IPS-18a (cell line): Measurements from ENCODE around the gene ADNP.

Experiments used
- H3K27ac ChIP-seq: one replicate; pipeline ENCODE4 v1.5.1; 2013; ENCODE audit warnings: low read length
- H3K27me3 ChIP-seq: one replicate; pipeline ENCODE4 v1.6.1; 2013; ENCODE audit warnings: mild to moderate bottlenecking, low read length; ENCODE audit not compliant: control insufficient read depth, insufficient read depth
- H3K36me3 ChIP-seq: one replicate; pipeline ENCODE4 v1.6.1; 2013; ENCODE audit warnings: low read depth, low read length; ENCODE audit not compliant: control insufficient read depth
- H3K4me1 ChIP-seq: one replicate; pipeline ENCODE4 v1.6.1; 2013; ENCODE audit warnings: low read depth, low read length; ENCODE audit not compliant: control insufficient read depth
- H3K4me3 ChIP-seq: one replicate; pipeline ENCODE4 v1.5.1; 2013; ENCODE audit warnings: low read length
- H3K9ac ChIP-seq: one replicate; pipeline ENCODE4 v1.6.1; 2013; ENCODE audit warnings: mild to moderate bottlenecking, low read length, moderate library complexity
- H3K9me3 ChIP-seq: one replicate; pipeline ENCODE4 v1.6.1; 2013; ENCODE audit warnings: low read depth, low read length; ENCODE audit not compliant: control insufficient read depth

The ADNP gene

GRCh38 chr20:50915424-50915823 is 15.8 kb downstream of the ADNP start:
- Histone ChIP-seq H3K27ac (no peak overlapping the region), H3K9ac (no peak overlapping the region), H3K4me3 (no peak overlapping the region), H3K9me3 (no peaks in the 10 kb centered on the region), H3K27me3 (no peaks in the 10 kb centered on the region), H3K36me3 (peaks cover 14% of the 10 kb centered on the region), H3K4me1 (peaks cover 4% of the 10 kb centered on the region)

DNA sequence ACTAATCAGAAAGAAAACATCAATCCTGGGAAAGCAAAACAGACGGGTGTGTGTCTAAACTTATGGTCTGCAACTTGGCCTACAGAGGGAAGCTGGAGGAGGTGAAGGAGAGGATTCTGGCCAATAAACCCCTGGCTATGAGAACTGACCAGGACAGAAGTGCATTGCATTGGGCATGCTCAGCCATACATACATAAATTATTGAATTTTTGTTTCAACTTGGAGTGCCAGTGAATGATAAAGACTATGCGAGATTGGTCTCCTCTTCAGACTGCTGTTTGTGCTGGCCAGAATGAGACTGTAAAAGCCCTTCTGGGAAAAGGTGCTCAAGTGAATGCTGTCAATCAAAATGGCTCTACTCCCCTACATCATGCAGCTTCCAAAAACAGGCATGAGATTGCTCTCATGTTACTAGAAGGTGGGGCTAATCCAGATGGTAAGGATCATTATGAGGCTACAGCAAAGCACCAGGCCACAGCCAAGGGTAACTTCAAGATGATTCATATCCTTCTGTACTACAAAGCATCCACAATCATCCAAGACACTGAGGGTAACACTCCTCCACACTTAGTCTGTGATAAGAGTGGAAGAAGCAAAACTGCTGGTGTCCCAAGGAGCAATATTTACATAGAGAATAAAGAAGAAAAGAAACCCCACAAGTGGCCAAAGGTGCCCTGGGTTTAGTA is 17.4 kb downstream of the ADNP start:
- H3K27me3 ChIP-seq: no peaks in the 10 kb centered on the region
- H3K4me3 ChIP-seq: no peak overlapping the region
- no peaks in the 10 kb centered on the region for H3K9me3 ChIP-seq
- peaks cover 4% of the 10 kb centered on the region for H3K4me1 ChIP-seq
- H3K9ac ChIP-seq: no peak overlapping the region
- no peak overlapping the region for H3K27ac ChIP-seq
- peaks cover 16% of the 10 kb centered on the region for H3K36me3 ChIP-seq

DNA sequence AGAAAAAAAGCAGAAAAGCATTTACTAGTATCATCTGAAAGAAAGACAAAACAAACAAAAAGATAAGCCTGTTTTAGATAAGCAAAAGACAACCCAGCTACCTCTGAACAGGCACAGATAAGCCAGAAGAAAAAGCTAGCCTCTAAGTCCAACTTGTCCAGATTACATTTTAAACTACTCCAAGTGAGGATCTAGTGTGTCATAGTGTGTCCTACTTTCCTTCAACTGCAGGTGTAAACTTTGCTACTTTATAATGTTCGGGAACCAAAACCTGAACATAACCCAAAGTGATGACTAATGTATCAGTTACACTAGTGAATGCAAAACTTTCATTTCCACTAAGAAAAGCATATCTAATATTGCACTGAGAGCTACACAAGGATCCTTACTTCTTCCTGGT is 19.5 kb downstream of the ADNP start:
- Histone ChIP-seq H3K27me3 (no peaks in the 10 kb centered on the region), H3K4me1 (peaks cover 4% of the 10 kb centered on the region), H3K9ac (no peak overlapping the region), H3K36me3 (peaks cover 21% of the 10 kb centered on the region), H3K4me3 (no peak overlapping the region), H3K9me3 (no peaks in the 10 kb centered on the region), H3K27ac (no peak overlapping the region)

DNA sequence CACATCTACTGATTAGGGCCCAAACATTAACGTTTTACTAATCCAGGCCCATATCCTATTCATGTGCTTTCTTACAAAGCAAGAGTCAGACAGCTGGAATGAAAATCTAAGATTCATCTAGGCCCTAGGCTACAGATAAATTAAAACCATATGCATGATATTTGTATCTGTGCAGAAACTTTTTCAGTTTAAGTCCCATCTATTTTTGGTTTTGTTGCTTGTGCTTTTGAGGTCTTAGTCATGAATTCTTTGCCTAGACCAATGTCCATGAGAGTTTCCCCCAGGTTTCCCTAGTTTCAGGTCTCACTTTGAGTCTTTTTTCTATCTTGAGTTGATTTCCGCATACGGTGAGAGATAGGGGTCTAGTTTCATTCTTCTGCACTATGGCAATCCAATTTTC is 20.2 kb downstream of the ADNP start:
- Histone ChIP-seq H3K27ac (no peak overlapping the region), H3K9ac (no peak overlapping the region), H3K4me3 (no peak overlapping the region), H3K9me3 (no peaks in the 10 kb centered on the region), H3K36me3 (peaks cover 17% of the 10 kb centered on the region), H3K4me1 (peaks cover 4% of the 10 kb centered on the region), H3K27me3 (no peaks in the 10 kb centered on the region)

DNA sequence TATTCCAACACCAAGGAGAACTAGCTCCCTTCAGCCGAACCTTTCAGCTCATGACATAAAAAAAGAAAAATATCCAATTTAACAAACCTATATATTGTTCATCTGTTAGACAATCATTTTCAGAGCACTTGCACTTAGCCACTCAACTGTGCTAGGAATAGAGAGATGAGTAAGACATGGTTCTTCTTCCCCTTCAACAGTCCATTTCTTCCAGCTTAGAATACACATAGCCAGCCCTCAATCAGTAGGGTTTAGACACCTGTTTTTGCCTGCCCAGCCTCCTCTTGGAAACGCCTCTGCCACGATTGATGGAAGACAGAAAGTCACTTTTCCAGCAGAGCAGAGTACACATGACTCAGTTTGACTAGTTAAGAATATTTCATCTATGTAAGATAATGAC is 21.8 kb downstream of the ADNP start:
- no peak overlapping the region for H3K27ac ChIP-seq
- H3K4me3 ChIP-seq: no peak overlapping the region
- H3K4me1 ChIP-seq: no peaks in the 10 kb centered on the region

GRCh38 chr20:50904067-50904570 is 27.1 kb downstream of the ADNP start:
- Histone ChIP-seq H3K4me3 (no peak overlapping the region), H3K36me3 (peaks cover 59% of the 10 kb centered on the region)

More for the DNA sequence above, 21.8 kb downstream of the ADNP start:
- Histone ChIP-seq H3K36me3 (peaks cover 16% of the 10 kb centered on the region), H3K9me3 (no peaks in the 10 kb centered on the region), H3K27me3 (no peaks in the 10 kb centered on the region), H3K9ac (no peak overlapping the region)

DNA sequence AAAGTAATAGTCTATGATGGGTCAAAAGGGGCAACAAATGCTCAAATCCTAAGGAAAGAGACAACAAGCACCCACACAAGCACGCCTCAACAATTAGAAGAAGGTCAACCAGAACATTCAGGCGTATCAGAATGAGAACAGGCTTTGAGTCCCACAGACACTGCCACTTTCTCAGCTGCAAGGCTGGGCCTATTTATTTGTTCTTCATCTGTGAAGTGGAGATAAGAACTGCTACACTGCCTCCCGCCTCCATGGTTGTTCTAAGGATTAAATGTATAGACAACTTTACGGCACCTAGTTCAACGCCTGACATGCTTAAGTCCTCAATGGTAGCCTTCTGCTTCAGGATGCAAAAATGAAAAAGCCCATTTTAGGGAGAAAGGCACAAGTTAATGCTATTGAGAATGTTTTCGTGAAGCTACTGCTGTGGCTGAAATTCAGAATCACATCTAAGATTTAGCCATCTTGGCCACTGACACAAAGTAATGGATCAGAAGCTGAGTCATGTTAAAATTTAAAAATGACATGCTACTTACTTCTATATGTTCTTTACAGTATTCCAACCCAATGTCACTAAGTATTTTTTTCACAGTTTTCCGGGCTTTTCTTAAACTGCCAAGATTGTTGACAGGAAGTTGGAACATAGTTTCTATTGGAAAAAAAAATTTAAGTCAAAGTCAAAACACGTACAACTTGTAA is 27.7 kb downstream of the ADNP start:
- Histone ChIP-seq H3K9me3 (no peaks in the 10 kb centered on the region), H3K36me3 (peaks cover 65% of the 10 kb centered on the region), H3K9ac (no peak overlapping the region)

More at GRCh38 chr20:50904067-50904570, 27.1 kb downstream of the ADNP start:
- Histone ChIP-seq H3K27ac (no peak overlapping the region), H3K27me3 (no peaks in the 10 kb centered on the region), H3K4me1 (no peaks in the 10 kb centered on the region), H3K9me3 (no peaks in the 10 kb centered on the region), H3K9ac (no peak overlapping the region)

GRCh38 chr20:50901301-50901700 is 29.9 kb downstream of the ADNP start:
- Histone ChIP-seq H3K9me3 (no peaks in the 10 kb centered on the region), H3K36me3 (peaks cover 80% of the 10 kb centered on the region), H3K9ac (no peak overlapping the region), H3K4me1 (no peaks in the 10 kb centered on the region), H3K4me3 (no peak overlapping the region), H3K27ac (no peak overlapping the region), H3K27me3 (no peaks in the 10 kb centered on the region)

More for the DNA sequence above, 27.7 kb downstream of the ADNP start:
- H3K4me1 ChIP-seq: no peaks in the 10 kb centered on the region
- H3K27me3 ChIP-seq: no peaks in the 10 kb centered on the region
- no peak overlapping the region for H3K27ac ChIP-seq
- no peak overlapping the region for H3K4me3 ChIP-seq

DNA sequence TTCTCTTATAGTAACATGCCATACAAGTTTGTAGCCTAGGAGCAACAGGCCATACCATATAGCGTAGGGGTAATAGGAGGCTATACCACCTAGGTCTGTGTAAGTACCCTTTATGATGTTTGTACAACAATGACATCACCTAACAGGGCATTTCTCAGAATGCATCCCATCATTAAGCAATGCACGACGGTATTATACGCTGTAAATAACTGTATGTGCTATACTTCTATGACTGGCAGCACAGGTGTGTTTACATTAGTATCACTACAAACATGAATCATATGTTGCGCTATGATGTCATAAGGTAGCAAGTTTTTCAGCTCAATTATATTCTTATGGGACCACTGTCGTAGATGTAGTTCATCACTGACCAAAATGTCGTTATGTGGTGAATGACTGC is 31.0 kb downstream of the ADNP start:
- Histone ChIP-seq H3K27me3 (no peaks in the 10 kb centered on the region), H3K27ac (no peak overlapping the region), H3K9me3 (no peaks in the 10 kb centered on the region), H3K36me3 (peaks cover 88% of the 10 kb centered on the region), H3K4me3 (no peak overlapping the region), H3K9ac (no peak overlapping the region), H3K4me1 (no peaks in the 10 kb centered on the region)

DNA sequence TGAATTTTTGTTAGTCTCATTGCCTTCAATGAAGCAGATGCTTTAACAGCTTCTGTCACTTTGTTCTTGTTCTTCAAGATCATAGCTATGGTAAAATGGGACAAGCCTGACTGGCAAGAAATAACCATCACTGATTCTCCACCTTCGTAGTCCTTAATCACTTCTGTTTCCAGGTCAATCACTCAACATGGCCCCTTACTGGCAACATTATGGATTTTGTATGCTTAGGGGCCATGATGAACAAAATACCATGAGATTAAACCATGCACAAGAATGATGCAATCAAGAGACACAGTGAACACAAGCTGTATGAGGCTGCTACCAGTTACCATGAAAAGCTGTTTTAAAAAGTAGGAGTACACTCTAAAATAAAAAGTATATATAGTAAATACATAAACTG is 32.8 kb downstream of the ADNP start:
- Histone ChIP-seq H3K27ac (no peak overlapping the region), H3K4me1 (no peaks in the 10 kb centered on the region), H3K36me3 (peaks cover 94% of the 10 kb centered on the region), H3K27me3 (no peaks in the 10 kb centered on the region), H3K9ac (no peak overlapping the region), H3K9me3 (no peaks in the 10 kb centered on the region), H3K4me3 (no peak overlapping the region)

- no peaks in the 10 kb centered on the region for H3K27me3 ChIP-seq
- no peak overlapping the region for H3K9ac ChIP-seq
- H3K4me3 ChIP-seq: no peak overlapping the region
- no peaks in the 10 kb centered on the region for H3K4me1 ChIP-seq
- H3K36me3 ChIP-seq: peaks cover 95% of the 10 kb centered on the region
- no peaks in the 10 kb centered on the region for H3K9me3 ChIP-seq
- H3K27ac ChIP-seq: no peak overlapping the region
These were observed 36.0 kb downstream of the ADNP start for GRCh38 chr20:50895111-50895830.
